Central memory CD8-positive, alpha-beta T cell (primary cell): ENCODE data around the gene CNPPD1.
A peak's percentile ranks its signal among the peaks of the same experiment; 100 is the strongest.
"Not testable (repeated sequence)": the region's sequence is repeated elsewhere in the genome, so short reads cannot be mapped to it uniquely, and the experiment has no call there.

Source experiments
- ATAC-seq: fragments of 150-1000 bp; cut with Tn5 transposase; replicated peaks from 2 replicates; pipeline ENCODE4 v1.10.0; 2022; ENCODE audit warnings: mild to moderate bottlenecking, moderate FRiP score, moderate number of reproducible peaks; ENCODE audit not compliant: poor library complexity, severe bottlenecking; ENCODE audit errors: extremely low read depth
- DNase-seq, 2 donors: peaks; one replicate each; pipeline ENCODE4 v3.0.0; 2021; ENCODE audit warnings: low spot score in 2 of 2
- H3K27ac Mint-ChIP-seq: one replicate; pipeline ENCODE4 v1.8.0; 2022; ENCODE audit warnings: low read depth, mild to moderate bottlenecking, moderate library complexity, mixed read lengths
- H3K27me3 Mint-ChIP-seq: one replicate; pipeline ENCODE4 v1.8.0; 2022; ENCODE audit warnings: mixed read lengths
- H3K36me3 Mint-ChIP-seq: one replicate; pipeline ENCODE4 v1.8.0; 2022; ENCODE audit warnings: mild to moderate bottlenecking, moderate library complexity, mixed read lengths; ENCODE audit not compliant: insufficient read depth
- H3K4me1 Mint-ChIP-seq: one replicate; pipeline ENCODE4 v1.8.0; 2022; ENCODE audit warnings: mixed read lengths
- H3K4me3 Mint-ChIP-seq: one replicate; pipeline ENCODE4 v1.8.0; 2022; ENCODE audit warnings: mild to moderate bottlenecking, moderate library complexity, mixed read lengths
- H3K9me3 Mint-ChIP-seq: one replicate; pipeline ENCODE4 v1.8.0; 2022; ENCODE audit warnings: mixed read lengths

The CNPPD1 gene

DNA sequence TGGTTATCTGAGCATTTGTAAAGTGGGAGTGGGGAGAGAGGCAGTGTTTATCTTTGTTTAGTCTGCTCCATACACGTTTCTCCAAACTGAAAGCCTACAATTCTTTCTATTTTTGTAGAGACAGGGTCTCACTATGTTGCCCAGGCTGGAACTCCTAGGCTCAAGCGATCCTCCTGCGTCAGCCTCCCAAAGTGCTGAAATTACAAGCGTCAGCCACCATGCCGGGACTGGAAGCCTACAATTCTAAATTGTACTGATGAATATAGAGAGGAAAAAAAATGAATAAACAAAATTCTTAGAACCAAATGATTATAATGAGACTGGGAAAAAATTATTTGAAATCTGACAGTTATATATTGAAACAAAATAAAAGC lies 28.4 kb upstream of the CNPPD1 start:
- DNase-seq: no peak
- ATAC-seq: no peak
- H3K36me3 Mint-ChIP-seq: peaks cover 22% of the 10 kb centered on the region
- H3K27ac Mint-ChIP-seq: peak overlapping the region; percentile 92
- H3K4me3 Mint-ChIP-seq: no peak overlapping the region
- H3K4me1 Mint-ChIP-seq: peaks cover 28% of the 10 kb centered on the region
- no peaks in the 10 kb centered on the region for H3K9me3 Mint-ChIP-seq
- H3K27me3 Mint-ChIP-seq: no peaks in the 10 kb centered on the region

DNA sequence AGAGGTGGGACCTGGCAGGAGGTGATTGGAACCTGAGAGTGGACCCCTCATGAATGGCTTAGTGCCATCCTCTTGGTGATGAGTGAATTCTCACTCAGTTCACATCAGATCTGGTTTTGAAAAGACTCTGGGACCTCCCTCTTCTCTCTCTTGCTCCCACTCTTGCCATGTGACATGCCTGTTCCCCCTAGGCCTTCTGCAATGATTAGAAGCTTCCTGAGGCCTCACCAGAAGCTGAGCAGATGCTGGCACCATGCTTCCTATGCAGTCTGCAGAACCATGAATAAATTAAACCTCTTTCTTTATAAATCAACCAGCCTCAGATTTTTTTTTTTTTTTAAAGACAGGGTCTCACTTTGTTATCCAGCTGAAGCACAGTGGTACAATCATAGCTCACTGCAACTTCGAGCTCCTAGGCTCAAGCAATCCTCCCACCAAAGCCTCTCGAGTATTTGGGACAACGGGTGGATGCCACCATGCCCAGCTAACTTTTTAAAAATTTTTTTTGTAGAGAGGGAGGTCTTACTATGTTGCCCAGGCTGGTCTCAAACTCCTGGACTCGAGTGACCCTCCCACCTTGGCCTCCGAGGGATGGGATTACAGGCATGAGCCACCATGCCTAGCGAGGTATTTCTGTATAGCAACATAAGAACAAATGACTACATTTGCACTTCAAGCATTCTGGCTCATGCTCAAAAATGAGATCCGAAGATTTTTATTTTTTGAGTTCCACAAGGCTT lies 27.9 kb upstream of the CNPPD1 start:
- H3K27me3 Mint-ChIP-seq: peaks cover 3% of the 10 kb centered on the region
- no peak overlapping the region for H3K4me3 Mint-ChIP-seq
- peaks cover 30% of the 10 kb centered on the region for H3K4me1 Mint-ChIP-seq
- no peak overlapping the region for H3K27ac Mint-ChIP-seq
- no peaks in the 10 kb centered on the region for H3K9me3 Mint-ChIP-seq
- ATAC-seq (no peak), DNase-seq (no peak)
- peaks cover 21% of the 10 kb centered on the region for H3K36me3 Mint-ChIP-seq

DNA sequence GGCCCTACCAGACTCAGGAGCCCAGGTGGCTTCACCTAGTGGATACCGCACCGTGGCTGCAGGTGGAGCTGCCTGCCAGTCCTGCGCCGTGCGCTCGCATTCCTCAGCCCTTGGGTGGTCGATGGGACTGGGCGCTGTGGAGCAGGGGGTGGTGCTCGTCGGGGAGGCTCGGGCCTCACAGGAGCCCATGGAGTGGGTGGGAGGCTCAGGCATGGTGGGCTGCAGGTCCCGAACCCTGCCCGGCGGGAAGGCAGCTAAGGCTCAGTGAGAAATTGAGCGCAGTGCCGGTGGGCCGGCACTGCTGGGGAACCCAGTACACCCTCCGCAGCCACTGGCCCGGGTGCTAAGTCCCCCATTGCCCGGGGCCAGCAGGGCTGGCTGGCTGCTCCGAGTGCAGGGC lies 24.6 kb upstream of the CNPPD1 start:
- H3K4me1 Mint-ChIP-seq: peaks cover 13% of the 10 kb centered on the region
- H3K27ac Mint-ChIP-seq, H3K9me3 Mint-ChIP-seq, H3K36me3 Mint-ChIP-seq, H3K4me3 Mint-ChIP-seq, ATAC-seq, DNase-seq: not testable (repeated sequence)
- H3K27me3 Mint-ChIP-seq: peaks cover 14% of the 10 kb centered on the region

- H3K4me1 Mint-ChIP-seq, ATAC-seq, DNase-seq, H3K36me3 Mint-ChIP-seq, H3K9me3 Mint-ChIP-seq: not testable (repeated sequence)
- peak overlapping the region; percentile 72 for H3K4me3 Mint-ChIP-seq
- H3K27ac Mint-ChIP-seq: peak overlapping the region; percentile 61
- peaks cover 14% of the 10 kb centered on the region for H3K27me3 Mint-ChIP-seq
These were observed 24.0 kb upstream of the CNPPD1 start for GRCh38 chr2:219200502-219201326.

DNA sequence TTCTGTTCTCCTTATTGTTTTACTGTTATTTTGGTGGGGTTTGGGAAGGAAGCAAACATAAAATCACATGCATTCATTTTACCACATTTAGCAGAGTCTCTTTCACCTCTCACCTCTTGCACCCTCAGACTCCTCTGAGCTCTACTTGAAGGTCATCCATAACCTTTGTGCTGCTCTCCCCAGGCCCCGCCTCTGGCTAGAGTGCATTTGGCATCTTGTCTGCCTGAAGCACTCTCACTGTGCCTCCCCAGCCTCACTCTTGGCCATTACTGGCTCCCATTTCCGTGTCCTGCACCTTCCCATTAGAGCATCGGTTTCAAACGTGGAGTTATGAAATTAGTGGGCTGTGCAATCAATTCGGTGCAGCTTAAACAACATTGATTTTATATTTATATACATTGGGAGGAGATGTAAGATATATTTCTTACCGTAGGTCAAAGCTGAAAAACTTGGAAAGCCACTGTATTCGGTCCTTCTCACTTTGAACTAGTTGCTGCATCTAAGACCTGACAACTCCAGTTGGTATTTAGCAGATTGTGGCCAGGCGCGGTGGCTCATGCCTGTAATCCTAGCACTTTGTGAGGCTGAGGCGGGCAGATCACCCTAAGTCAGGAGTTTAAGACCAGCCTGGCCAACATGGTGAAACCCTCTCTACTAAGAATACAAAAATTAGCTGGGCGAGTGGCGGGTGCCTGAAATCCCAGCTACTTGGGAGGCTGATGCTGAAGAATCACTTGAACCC lies 22.9 kb upstream of the CNPPD1 start:
- no peaks in the 10 kb centered on the region for H3K9me3 Mint-ChIP-seq
- H3K27me3 Mint-ChIP-seq: peaks cover 14% of the 10 kb centered on the region
- peaks cover 3% of the 10 kb centered on the region for H3K36me3 Mint-ChIP-seq
- ATAC-seq (no peak), DNase-seq (no peak)
- peaks cover 8% of the 10 kb centered on the region for H3K4me1 Mint-ChIP-seq
- H3K4me3 Mint-ChIP-seq: peak overlapping the region; percentile 72
- H3K27ac Mint-ChIP-seq: no peak overlapping the region

DNA sequence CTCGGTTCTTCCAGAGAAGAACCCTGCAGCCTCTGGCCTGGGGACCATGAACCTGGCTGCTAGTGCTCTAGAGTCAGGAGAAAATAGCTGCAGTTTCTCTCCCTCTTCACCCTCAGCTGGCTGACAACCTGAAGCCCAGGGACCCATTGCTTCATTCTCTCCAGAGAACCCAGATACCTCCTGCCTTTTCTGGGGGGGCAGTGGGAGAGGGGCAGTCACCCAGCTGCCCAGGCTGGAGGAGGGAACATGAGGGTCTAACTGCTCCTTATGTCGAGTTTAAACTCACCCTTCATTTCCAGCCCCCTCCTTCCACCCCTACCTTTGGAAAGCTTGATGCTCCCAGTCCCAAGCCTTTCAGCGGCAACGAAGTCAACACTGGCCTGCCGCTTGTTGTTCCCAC lies 22.2 kb upstream of the CNPPD1 start:
- no peak overlapping the region for H3K27ac Mint-ChIP-seq

DNA sequence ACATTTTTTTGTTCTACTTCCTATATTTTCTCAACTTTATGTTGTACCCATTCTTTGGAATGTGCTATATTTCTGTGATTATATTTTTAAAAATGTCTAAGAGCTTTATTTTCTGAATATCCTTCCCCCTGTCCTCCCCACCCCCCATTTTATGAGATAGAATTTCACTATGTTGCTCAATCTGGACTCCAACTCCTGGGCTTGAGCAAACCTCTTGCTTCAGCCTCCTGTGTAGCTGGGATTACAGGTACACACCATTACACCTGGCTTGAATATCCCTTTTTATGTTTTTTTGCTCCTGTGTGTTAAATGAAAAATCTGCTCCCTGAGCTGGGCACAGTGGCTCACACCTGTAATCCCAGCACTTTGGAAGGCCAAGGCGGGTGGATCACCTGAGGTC lies 20.7 kb upstream of the CNPPD1 start:
- H3K27me3 Mint-ChIP-seq: peaks cover 14% of the 10 kb centered on the region
- H3K4me1 Mint-ChIP-seq: peaks cover 8% of the 10 kb centered on the region
- H3K4me3 Mint-ChIP-seq: no peak overlapping the region
- DNase-seq (no peak), ATAC-seq (no peak)
- H3K9me3 Mint-ChIP-seq: no peaks in the 10 kb centered on the region
- peaks cover 3% of the 10 kb centered on the region for H3K36me3 Mint-ChIP-seq
- no peak overlapping the region for H3K27ac Mint-ChIP-seq

More for the DNA sequence above, 22.2 kb upstream of the CNPPD1 start:
- DNase-seq: no peak
- H3K36me3 Mint-ChIP-seq: peaks cover 3% of the 10 kb centered on the region
- H3K27me3 Mint-ChIP-seq: peaks cover 14% of the 10 kb centered on the region
- no peak for ATAC-seq
- H3K4me3 Mint-ChIP-seq: no peak overlapping the region
- no peaks in the 10 kb centered on the region for H3K9me3 Mint-ChIP-seq
- peaks cover 8% of the 10 kb centered on the region for H3K4me1 Mint-ChIP-seq

DNA sequence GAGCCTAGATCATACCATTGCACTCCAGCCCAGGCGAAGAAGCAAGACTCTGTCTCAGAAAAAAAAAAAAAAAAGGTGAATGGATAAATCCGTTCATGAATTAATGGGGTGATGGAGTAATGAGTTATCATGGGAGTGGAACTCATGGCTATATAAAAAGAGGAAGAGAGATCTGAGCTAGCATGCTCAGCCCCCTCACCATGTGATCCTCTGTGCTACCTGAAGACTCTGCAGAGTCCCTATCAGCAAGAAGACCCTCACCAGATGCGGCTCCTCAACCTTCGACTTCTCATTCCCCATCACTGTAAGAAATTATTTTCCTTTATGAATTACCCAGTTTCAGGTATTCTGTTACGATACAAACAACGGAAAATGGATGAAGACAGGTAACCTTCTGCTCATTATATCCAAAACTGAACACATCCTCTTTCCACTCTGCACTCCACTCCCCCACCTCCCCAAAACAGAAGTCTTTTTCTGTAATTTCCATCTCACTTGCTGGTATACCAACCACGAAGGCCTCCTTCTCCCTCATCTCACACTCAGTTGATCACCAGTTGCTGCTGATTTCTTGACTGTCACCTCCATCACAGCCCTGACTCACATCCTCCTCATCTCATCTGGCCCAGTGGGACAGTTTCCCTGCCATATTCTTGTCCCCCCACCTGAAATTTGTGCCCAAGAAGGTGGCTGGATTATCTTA lies 10.2 kb upstream of the CNPPD1 start:
- Mint-ChIP-seq H3K4me3 (no peak overlapping the region), H3K27me3 (no peaks in the 10 kb centered on the region), H3K36me3 (peaks cover 18% of the 10 kb centered on the region), H3K4me1 (peaks cover 31% of the 10 kb centered on the region), H3K27ac (peak overlapping the region; percentile 63), H3K9me3 (no peaks in the 10 kb centered on the region)
- DNase-seq: no peak
- ATAC-seq: no peak

GRCh38 chr2:219184121-219184520 lies 7.4 kb upstream of the CNPPD1 start:
- H3K36me3 Mint-ChIP-seq: peaks cover 33% of the 10 kb centered on the region
- H3K27ac Mint-ChIP-seq: peak overlapping the region; percentile 72
- no peaks in the 10 kb centered on the region for H3K27me3 Mint-ChIP-seq
- H3K4me3 Mint-ChIP-seq: no peak overlapping the region
- peaks cover 55% of the 10 kb centered on the region for H3K4me1 Mint-ChIP-seq
- no peaks in the 10 kb centered on the region for H3K9me3 Mint-ChIP-seq
- ATAC-seq (no peak), DNase-seq (no peak)

- peak overlapping the region; percentile 72 for H3K27ac Mint-ChIP-seq
- H3K4me1 Mint-ChIP-seq: peaks cover 56% of the 10 kb centered on the region
- DNase-seq (no peak), ATAC-seq (no peak)
- no peaks in the 10 kb centered on the region for H3K27me3 Mint-ChIP-seq
- H3K4me3 Mint-ChIP-seq: no peak overlapping the region
- H3K9me3 Mint-ChIP-seq: no peaks in the 10 kb centered on the region
- peaks cover 38% of the 10 kb centered on the region for H3K36me3 Mint-ChIP-seq
These were observed 6.5 kb upstream of the CNPPD1 start for GRCh38 chr2:219183151-219183772.

DNA sequence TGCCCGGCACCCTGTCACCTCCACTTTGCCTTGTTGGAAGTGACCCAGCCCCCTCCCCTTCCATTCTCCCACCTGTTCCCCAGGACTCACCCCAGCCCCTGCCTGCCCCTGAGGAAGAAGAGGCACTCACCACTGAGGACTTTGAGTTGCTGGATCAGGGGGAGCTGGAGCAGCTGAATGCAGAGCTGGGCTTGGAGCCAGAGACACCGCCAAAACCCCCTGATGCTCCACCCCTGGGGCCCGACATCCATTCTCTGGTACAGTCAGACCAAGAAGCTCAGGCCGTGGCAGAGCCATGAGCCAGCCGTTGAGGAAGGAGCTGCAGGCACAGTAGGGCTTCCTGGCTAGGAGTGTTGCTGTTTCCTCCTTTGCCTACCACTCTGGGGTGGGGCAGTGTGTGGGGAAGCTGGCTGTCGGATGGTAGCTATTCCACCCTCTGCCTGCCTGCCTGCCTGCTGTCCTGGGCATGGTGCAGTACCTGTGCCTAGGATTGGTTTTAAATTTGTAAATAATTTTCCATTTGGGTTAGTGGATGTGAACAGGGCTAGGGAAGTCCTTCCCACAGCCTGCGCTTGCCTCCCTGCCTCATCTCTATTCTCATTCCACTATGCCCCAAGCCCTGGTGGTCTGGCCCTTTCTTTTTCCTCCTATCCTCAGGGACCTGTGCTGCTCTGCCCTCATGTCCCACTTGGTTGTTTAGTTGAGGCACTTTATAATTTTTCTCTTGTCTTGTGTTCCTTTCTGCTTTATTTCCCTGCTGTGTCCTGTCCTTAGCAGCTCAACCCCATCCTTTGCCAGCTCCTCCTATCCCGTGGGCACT lies 5.8 kb upstream of the CNPPD1 start:
- Mint-ChIP-seq H3K36me3 (peaks cover 44% of the 10 kb centered on the region), H3K4me1 (peaks cover 59% of the 10 kb centered on the region), H3K27ac (peak overlapping the region; percentile 72), H3K9me3 (no peaks in the 10 kb centered on the region), H3K27me3 (no peaks in the 10 kb centered on the region), H3K4me3 (no peak overlapping the region)
- ATAC-seq: no peak
- DNase-seq: no peak
